Large intestine (tissue), 3 donors: ENCODE data around the gene L3MBTL3. TPM values are rescaled to one million over a fixed set of nuclear protein-coding genes. Genes with fewer than 3 reads are reported as not detected.

Experiments used
- DNase-seq, 2 donors: peaks; one replicate each; pipeline versions ENCODE4 v3.0.0 to v3.0.0-alpha.2; 2013
- H3K27ac ChIP-seq: one replicate; pipeline ENCODE4 v1.5.1; 2013; ENCODE audit warnings: low read length
- H3K27me3 ChIP-seq: 2 replicates; pipeline ENCODE4 v1.6.1; 2013; ENCODE audit warnings: low read length; ENCODE audit not compliant: control insufficient read depth, insufficient read depth
- H3K36me3 ChIP-seq: 2 replicates; pipeline ENCODE4 v1.6.1; 2013; ENCODE audit warnings: low read length; ENCODE audit not compliant: control insufficient read depth, insufficient read depth
- H3K4me1 ChIP-seq: one replicate; pipeline ENCODE4 v1.6.1; 2013; ENCODE audit warnings: low read length; ENCODE audit not compliant: control insufficient read depth, insufficient read depth
- H3K4me3 ChIP-seq: one replicate; pipeline ENCODE4 v1.5.1; 2013; ENCODE audit warnings: low read length
- H3K9me3 ChIP-seq: one replicate; pipeline ENCODE4 v1.6.1; 2013; ENCODE audit warnings: mild to moderate bottlenecking, low read depth, low read length, moderate library complexity; ENCODE audit not compliant: control insufficient read depth
- WGBS: methylation state at CpG from one replicate; pipeline ENCODE4 v1.1.5; 2013; ENCODE audit warnings: low lambda C conversion rate; ENCODE audit not compliant: insufficient coverage; 5-methylcytosine and 5-hydroxymethylcytosine counted together
- polyA plus RNA-seq: library from polyadenylated mRNA; unstranded; fragments of 120-200 nt; gene quantifications from one replicate; pipeline ENCODE4 v1.2.1, GENCODE V29; 2013

The L3MBTL3 gene
- polyA plus RNA-seq, 1 donor = 9.1 TPM

- Histone ChIP-seq H3K36me3 (peaks cover 17% of the 10 kb centered on the region), H3K27me3 (no peaks in the 10 kb centered on the region), H3K4me3 (no peak overlapping the region), H3K9me3 (no peaks in the 10 kb centered on the region), H3K4me1 (no peaks in the 10 kb centered on the region), H3K27ac (no peak overlapping the region)
- no peak for DNase-seq
- WGBS = no CpG with 5 or more reads among the region's 2 CpGs
Measured at GRCh38 chr6:130045622-130046021, 27.2 kb downstream of the L3MBTL3 start.

GRCh38 chr6:130046671-130047070 is 28.3 kb downstream of the L3MBTL3 start:
- no peak overlapping the region for H3K27ac ChIP-seq
- no CpG with 5 or more reads among the region's 1 CpG for WGBS
- H3K4me1 ChIP-seq = no peaks in the 10 kb centered on the region
- no peaks in the 10 kb centered on the region for H3K27me3 ChIP-seq
- no peak for DNase-seq
- H3K36me3 ChIP-seq = peaks cover 23% of the 10 kb centered on the region
- no peaks in the 10 kb centered on the region for H3K9me3 ChIP-seq
- no peak overlapping the region for H3K4me3 ChIP-seq

- Histone ChIP-seq H3K9me3 (no peaks in the 10 kb centered on the region), H3K27me3 (no peaks in the 10 kb centered on the region), H3K36me3 (peaks cover 25% of the 10 kb centered on the region), H3K4me1 (no peaks in the 10 kb centered on the region), H3K4me3 (no peak overlapping the region), H3K27ac (no peak overlapping the region)
- 44% methylated on average over 3 of the region's 4 CpGs for WGBS
- peak in 1 of 2 donors; percentile 26 for DNase-seq
Measured at GRCh38 chr6:130047088-130047995, 29.0 kb downstream of the L3MBTL3 start.

- Histone ChIP-seq H3K27ac (no peak overlapping the region), H3K27me3 (no peaks in the 10 kb centered on the region), H3K36me3 (peaks cover 29% of the 10 kb centered on the region), H3K4me3 (no peak overlapping the region), H3K9me3 (no peaks in the 10 kb centered on the region), H3K4me1 (no peaks in the 10 kb centered on the region)
- 100% methylated on average over 2 of the region's 2 CpGs for WGBS
- DNase-seq = no peak
Measured at GRCh38 chr6:130050230-130050629, 31.8 kb downstream of the L3MBTL3 start.

- 100% methylated on average over 3 of the region's 7 CpGs for WGBS
- Histone ChIP-seq H3K36me3 (peaks cover 47% of the 10 kb centered on the region), H3K4me3 (no peak overlapping the region), H3K4me1 (no peaks in the 10 kb centered on the region), H3K27ac (no peak overlapping the region), H3K9me3 (no peaks in the 10 kb centered on the region), H3K27me3 (no peaks in the 10 kb centered on the region)
- DNase-seq = no peak
Measured at GRCh38 chr6:130054725-130055124, 36.3 kb downstream of the L3MBTL3 start.

- Histone ChIP-seq H3K27ac (no peak overlapping the region), H3K9me3 (no peaks in the 10 kb centered on the region), H3K36me3 (peaks cover 46% of the 10 kb centered on the region), H3K27me3 (no peaks in the 10 kb centered on the region), H3K4me1 (no peaks in the 10 kb centered on the region), H3K4me3 (no peak overlapping the region)
- no CpG with 5 or more reads among the region's 1 CpG for WGBS
- no peak for DNase-seq
Measured at GRCh38 chr6:130055271-130055670, 36.9 kb downstream of the L3MBTL3 start.

- Histone ChIP-seq H3K9me3 (no peaks in the 10 kb centered on the region), H3K4me1 (no peaks in the 10 kb centered on the region), H3K4me3 (no peak overlapping the region), H3K27me3 (no peaks in the 10 kb centered on the region), H3K27ac (no peak overlapping the region), H3K36me3 (peaks cover 39% of the 10 kb centered on the region)
- WGBS = 100% methylated on average over 1 of the region's 12 CpGs
- DNase-seq = no peak
Measured at GRCh38 chr6:130057495-130057894, 39.1 kb downstream of the L3MBTL3 start.

- H3K4me3 ChIP-seq = no peak overlapping the region
- H3K27me3 ChIP-seq = no peaks in the 10 kb centered on the region
- peaks cover 20% of the 10 kb centered on the region for H3K36me3 ChIP-seq
- no peaks in the 10 kb centered on the region for H3K4me1 ChIP-seq
- 100% methylated on average over 2 of the region's 5 CpGs for WGBS
- H3K27ac ChIP-seq = no peak overlapping the region
- no peak for DNase-seq
- no peaks in the 10 kb centered on the region for H3K9me3 ChIP-seq
Measured at GRCh38 chr6:130063806-130064205, 45.4 kb downstream of the L3MBTL3 start.

- Histone ChIP-seq H3K4me1 (no peaks in the 10 kb centered on the region), H3K36me3 (peaks cover 19% of the 10 kb centered on the region)
Measured at GRCh38 chr6:130065609-130066156, 47.3 kb downstream of the L3MBTL3 start.

GRCh38 chr6:130069485-130069884 is 51.1 kb downstream of the L3MBTL3 start:
- Histone ChIP-seq H3K27me3 (no peaks in the 10 kb centered on the region), H3K36me3 (peaks cover 15% of the 10 kb centered on the region), H3K27ac (no peak overlapping the region), H3K4me3 (no peak overlapping the region), H3K9me3 (no peaks in the 10 kb centered on the region), H3K4me1 (no peaks in the 10 kb centered on the region)
- DNase-seq = no peak
- WGBS = 100% methylated on average over 1 of the region's 4 CpGs

More at GRCh38 chr6:130065609-130066156, 47.3 kb downstream of the L3MBTL3 start:
- no peaks in the 10 kb centered on the region for H3K27me3 ChIP-seq
- H3K4me3 ChIP-seq = no peak overlapping the region
- no peak for DNase-seq
- WGBS = no CpG with 5 or more reads among the region's 5 CpGs
- no peaks in the 10 kb centered on the region for H3K9me3 ChIP-seq
- no peak overlapping the region for H3K27ac ChIP-seq
